HG03432 (cell line): Measurements from ENCODE around the gene DOHH.
A peak's percentile ranks its signal among the peaks of the same experiment; 100 is the strongest.

Experiments
- ATAC-seq: cut with Tn5 transposase; IDR thresholded peaks from one replicate; pipeline ENCODE4 v1.9.1; 2021; ENCODE audit warnings: mild to moderate bottlenecking, moderate library complexity; ENCODE audit not compliant: unreplicated experiment

Gene DOHH

GRCh38 chr19:3505598-3506383 is 5.3 kb upstream of the DOHH start, which contains the start of gene FZR1:
Gene FZR1, plus strand, starts transcription at chr19:3506311. Its CDS starts 16,679 bp downstream, at chr19:3522990.
- peak; percentile 87 for ATAC-seq

- no peak for ATAC-seq
Measured at GRCh38 chr19:3504735-3505134, 4.3 kb upstream of the DOHH start.

DNA sequence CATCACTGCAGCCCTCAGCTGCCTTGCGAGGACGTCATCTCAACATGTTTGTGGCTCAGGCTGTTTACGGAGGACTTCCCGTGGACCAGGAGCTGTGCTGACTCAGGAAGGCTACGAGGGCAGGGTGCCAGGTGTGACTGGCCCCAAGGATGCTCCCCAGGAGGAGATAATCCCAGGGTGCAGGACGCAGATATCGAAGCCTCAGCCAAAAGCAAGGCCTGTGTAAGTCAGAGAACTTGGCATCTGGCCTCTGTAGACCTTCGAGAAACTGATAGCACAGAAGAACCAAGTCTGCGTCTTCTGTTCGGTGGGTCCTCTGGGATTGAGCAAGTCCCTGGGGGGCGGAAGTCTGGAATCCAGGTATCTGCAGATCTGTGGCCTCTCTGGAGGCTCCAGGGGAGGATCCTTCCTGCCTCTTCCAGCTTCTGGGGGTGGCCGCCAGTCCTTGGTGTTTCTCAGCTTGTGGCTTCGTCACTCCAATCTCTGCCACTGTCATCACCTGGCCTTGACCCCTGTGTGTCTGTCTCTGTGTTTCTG is 2.6 kb upstream of the DOHH start:
- no peak for ATAC-seq

- no peak for ATAC-seq
Measured at GRCh38 chr19:3501780-3502179, 1.3 kb upstream of the DOHH start.

GRCh38 chr19:3499738-3500428 is 591 bp downstream of the DOHH start:
- ATAC-seq: peak; percentile 12

- no peak for ATAC-seq
Measured at GRCh38 chr19:3497757-3498520, 2.5 kb downstream of the DOHH start.

DNA sequence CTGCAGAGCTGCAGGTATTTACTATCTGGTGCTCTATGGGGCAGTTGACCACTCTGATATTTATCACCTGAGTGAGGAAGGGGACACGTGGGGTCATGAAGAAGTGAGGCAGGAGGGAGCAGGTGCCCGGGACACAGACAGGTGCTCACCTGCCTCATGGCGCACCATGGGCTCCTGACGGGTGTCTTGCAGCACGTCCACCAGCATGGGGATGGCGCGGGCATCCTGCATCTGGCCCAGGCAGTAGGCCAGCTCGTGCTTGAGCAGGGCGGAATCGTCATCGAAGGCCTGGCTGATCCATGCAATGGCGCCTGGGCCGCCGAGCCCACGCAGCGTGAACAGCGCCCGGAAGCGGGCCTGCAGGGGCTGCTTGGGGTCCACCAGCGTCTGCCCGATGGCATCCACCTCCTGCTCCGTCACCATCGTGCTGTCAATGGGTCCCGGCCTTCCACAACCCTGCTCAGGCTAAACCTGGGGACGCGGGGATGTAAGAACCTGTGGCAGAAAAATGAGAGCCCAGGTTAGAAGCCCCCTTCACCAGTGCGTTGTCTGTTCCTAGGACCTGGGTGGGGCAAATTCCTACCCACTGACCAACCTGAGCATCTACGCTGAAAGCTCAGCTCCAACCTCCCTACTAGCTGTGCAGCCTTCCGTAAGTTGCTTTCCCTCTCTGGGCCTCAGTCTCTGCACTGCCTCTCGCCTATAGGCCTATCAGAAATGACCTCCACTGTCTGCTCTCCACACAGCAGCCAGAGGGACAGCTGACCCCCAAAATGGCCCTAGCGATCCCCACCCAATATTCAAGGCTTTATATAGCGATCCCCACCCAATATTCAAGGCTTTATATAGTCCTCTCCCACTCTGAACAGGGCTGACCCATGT is 3.8 kb downstream of the DOHH start:
- no peak for ATAC-seq

- ATAC-seq: no peak
Measured at GRCh38 chr19:3494559-3494958, 5.9 kb downstream of the DOHH start.

DNA sequence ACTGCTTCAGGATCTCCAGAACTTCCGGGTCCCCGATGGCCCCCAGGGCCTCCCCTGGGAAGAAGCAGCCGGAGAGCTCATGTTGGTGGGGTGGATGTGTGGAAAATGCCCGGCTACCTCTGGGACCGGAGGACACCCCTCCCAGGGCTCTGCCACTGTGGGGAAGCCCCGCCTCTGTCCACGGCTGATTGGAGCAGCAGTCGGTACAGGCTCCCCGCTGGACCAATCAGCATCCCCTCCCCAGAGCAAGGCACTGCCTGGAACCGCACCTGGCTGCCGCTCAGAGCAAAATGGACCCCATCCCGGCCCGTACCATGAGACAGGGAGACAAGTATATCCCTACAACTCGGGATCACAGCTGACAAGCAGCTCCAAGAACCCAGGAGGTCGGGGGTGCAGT is 6.4 kb downstream of the DOHH start:
- ATAC-seq: no peak

DNA sequence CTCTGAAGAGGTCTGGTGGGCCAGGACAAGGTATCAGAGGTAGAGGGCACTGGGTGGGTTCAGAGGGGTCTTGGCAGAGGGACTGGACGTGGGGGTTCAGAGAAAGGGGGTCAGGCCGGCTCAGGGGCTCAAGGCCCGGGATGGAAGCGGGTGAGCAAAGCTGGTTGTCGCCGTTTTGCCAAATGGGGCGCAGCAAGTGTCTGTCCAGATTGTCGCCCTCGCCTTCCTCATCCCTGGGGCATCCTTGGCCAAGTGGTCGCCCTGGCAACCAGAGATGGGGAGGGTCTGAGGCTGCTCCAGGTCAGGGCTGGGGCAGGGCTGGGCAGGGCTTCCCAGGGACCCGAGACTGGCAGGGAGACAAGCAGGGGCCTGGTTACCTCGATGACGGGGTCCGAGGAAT is 6.8 kb downstream of the DOHH start:
- no peak for ATAC-seq

- no peak for ATAC-seq
Measured at GRCh38 chr19:3492919-3493318, 7.6 kb downstream of the DOHH start.

DNA sequence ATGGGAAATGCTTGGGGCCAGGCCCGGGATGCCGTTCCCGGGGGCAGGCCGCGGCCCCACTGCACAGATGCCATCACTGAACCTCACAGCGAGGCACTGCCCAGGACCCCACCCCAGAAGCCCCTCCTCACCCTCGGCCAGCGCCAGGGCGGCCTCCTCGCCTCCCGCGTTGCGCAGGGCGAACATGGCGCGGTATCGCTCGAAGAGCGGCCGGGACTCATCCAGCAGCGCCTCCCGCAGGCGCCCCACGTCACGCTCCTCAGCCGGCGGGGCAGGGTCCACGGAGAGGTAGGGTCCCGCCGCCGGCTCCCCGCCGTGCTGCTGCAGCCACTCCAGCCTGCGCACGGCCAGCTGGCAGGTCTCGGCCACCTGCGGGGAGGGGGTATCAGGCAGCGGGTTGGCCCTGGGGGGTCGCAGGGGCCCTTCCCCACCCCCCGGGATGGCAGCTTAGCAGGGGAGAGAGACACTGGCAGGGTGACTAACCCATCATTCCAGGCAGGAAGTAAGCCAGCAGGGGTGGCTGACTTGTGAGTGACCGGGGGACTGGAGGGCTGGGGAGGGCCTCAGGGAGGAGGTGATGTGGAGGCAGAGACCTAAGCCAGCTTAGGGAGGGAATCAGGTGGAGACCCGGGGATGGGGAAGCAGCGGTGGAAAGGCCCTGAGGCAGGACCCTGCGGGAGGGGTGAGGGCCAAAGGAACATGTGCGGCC is 8.2 kb downstream of the DOHH start:
- ATAC-seq: no peak

DNA sequence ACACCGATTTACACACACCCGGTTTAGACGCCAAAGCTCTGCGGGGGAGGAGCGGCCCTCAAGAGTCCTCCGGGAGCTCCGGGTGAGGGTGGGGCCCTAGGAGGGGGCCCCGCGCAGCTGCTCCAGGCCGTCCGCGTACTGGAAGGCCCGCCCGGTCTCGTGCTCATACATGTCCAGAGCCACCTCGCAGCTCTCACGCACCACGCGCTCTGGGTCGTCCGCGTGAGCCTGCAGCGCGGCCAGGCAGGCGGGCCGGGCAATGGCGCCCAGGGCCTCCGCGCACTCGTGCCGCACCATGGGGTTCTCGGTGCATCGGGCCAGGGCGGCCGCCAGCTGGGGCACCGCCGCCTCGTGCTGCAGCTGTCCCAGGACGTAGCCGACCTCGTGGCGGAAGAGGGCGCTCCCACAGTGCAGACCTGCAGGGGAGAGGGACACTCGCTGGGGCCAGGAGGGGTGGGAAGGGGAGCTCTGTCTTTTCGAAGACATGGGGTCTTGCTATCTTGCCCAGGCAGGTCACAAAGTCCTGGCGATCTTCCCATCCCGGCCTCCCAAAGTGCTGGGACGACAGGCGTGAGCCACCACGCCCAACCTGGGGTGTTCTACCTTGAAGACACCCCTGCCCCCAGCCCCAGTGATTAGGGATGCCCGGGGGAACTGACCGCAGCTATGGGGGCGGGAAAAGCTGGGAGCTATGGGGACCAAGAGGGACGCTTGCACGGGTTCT is 8.9 kb downstream of the DOHH start:
- no peak for ATAC-seq

- no peak for ATAC-seq
Measured at GRCh38 chr19:3483226-3483628, 17.2 kb downstream of the DOHH start, which contains the start of gene SMIM44. Gene SMIM44, minus strand, starts transcription at chr19:3483441. Its CDS starts 38 bp downstream, at chr19:3483403.

GRCh38 chr19:3482507-3483225 is 17.8 kb downstream of the DOHH start:
- ATAC-seq: no peak

GRCh38 chr19:3481241-3482090 is 19.0 kb downstream of the DOHH start:
- no peak for ATAC-seq

GRCh38 chr19:3480383-3481091 is 19.9 kb downstream of the DOHH start, which contains the start of gene SMIM24:
Gene SMIM24, minus strand, starts transcription at chr19:3480525. Its CDS starts 62 bp downstream, at chr19:3480463.
- no peak for ATAC-seq
